Common myeloid progenitor, CD34-positive (primary cell): ENCODE data around the gene ROCK2.

ENCODE experiments used
- CTCF ChIA-PET: fragments of 350-600 bp; sonication (Branson Sonifier 250); formaldehyde crosslinking; loops from one replicate; lab custom pipeline; 2021; ENCODE audit warnings: antibody characterized with exemption; lab: Charles Lee
- POLR2A ChIA-PET: fragments of 350-600 bp; sonication (Branson Sonifier 250); formaldehyde crosslinking; loops from one replicate; lab custom pipeline; 2021; ENCODE audit warnings: antibody characterized with exemption; lab: Charles Lee
- DNase-seq, 3 donors: peaks; one replicate each; pipeline versions ENCODE4 v3.0.0 to v3.0.0-alpha.2; 2013
- H3K27ac ChIP-seq, 2 experiments: 1 replicate in 1 of 2; 2 replicates in 1 of 2; pipeline ENCODE4 v1.7.0; 2013; ENCODE audit warnings: inconsistent platforms in 2 of 2, low read length in 2 of 2, mild to moderate bottlenecking in 2 of 2, low read depth in 1 of 2, moderate library complexity in 1 of 2; ENCODE audit not compliant: severe bottlenecking in 2 of 2, insufficient read depth in 1 of 2, poor library complexity in 1 of 2
- H3K27me3 ChIP-seq, 5 experiments: replicated peaks in 2 of 5; 1 replicate in 3 of 5; 2 replicates in 2 of 5; pipeline versions ENCODE4 v1.6.1 to v1.7.0; 2013; ENCODE audit warnings: low read length in 4 of 5, mild to moderate bottlenecking in 2 of 5, moderate library complexity in 2 of 5, inconsistent platforms in 1 of 5; ENCODE audit not compliant: insufficient read depth in 5 of 5, control insufficient read depth in 4 of 5
- H3K36me3 ChIP-seq, 4 experiments: 1 replicate in 2 of 4; 2 replicates in 2 of 4; pipeline versions ENCODE4 v1.6.1 to v1.7.0; 2013; ENCODE audit warnings: low read length in 3 of 4, control low read depth in 1 of 4, mild to moderate bottlenecking in 1 of 4; ENCODE audit not compliant: control insufficient read depth in 4 of 4, insufficient read depth in 4 of 4
- H3K4me1 ChIP-seq, 4 experiments: 1 replicate in 3 of 4; 2 replicates in 1 of 4; pipeline versions ENCODE4 v1.6.1 to v1.7.1; 2013; ENCODE audit warnings: low read length in 3 of 4, mild to moderate bottlenecking in 3 of 4, control low read depth in 1 of 4, inconsistent platforms in 1 of 4, moderate library complexity in 1 of 4; ENCODE audit not compliant: control insufficient read depth in 4 of 4, insufficient read depth in 4 of 4; ENCODE audit errors: control extremely low read depth in 1 of 4
- H3K4me3 ChIP-seq, 7 experiments: 1 replicate in 4 of 7; 2 replicates in 3 of 7; pipeline versions ENCODE4 v1.5.1 to v1.7.0; 2013; ENCODE audit warnings: mild to moderate bottlenecking in 7 of 7, low read length in 6 of 7, moderate library complexity in 6 of 7, inconsistent platforms in 2 of 7, low read depth in 2 of 7, control low read depth in 1 of 7; ENCODE audit not compliant: insufficient read depth in 4 of 7, control insufficient read depth in 1 of 7; ENCODE audit errors: extremely low read depth in 1 of 7
- H3K9me3 ChIP-seq, 5 experiments: 1 replicate in 4 of 5; 2 replicates in 1 of 5; pipeline versions ENCODE4 v1.6.1 to v1.7.1; 2013; ENCODE audit warnings: low read length in 4 of 5, mild to moderate bottlenecking in 2 of 5, inconsistent platforms in 1 of 5, low read depth in 1 of 5, moderate library complexity in 1 of 5; ENCODE audit not compliant: control insufficient read depth in 4 of 5, insufficient read depth in 2 of 5; ENCODE audit errors: control extremely low read depth in 1 of 5
- WGBS: methylation state at CpG from one replicate; pipeline ENCODE4 v1.1.5; 2013; ENCODE audit not compliant: insufficient coverage; 5-methylcytosine and 5-hydroxymethylcytosine counted together

Gene ROCK2

GRCh38 chr2:11342551-11343367, 1.7 kb downstream of the ROCK2 start:
- Histone ChIP-seq H3K4me1 (peaks cover 11 to 28% (median 21%) of the 10 kb centered on the region in 4 experiments), H3K36me3 (no peaks in the 10 kb centered on the region), H3K9me3 (no peaks in the 10 kb centered on the region), H3K4me3 (peak overlapping the region in 6 of 7 experiments; percentile 76 to 98 (median 92)), H3K27ac (peak overlapping the region in 1 of 2 experiments; percentile 80), H3K27me3 (no peaks in the 10 kb centered on the region)
- 12% methylated on average over 14 of the region's 14 CpGs for WGBS
- CTCF ChIA-PET, result interaction anchor here (1.0 kb wide), 1 partner anchor 208 kb away, joined by 3 read pairs; no protein-coding TSS in a partner anchor
- peak in 2 of 3 donors; percentile 46 to 59 for DNase-seq
- POLR2A ChIA-PET, result no interaction called here

DNA sequence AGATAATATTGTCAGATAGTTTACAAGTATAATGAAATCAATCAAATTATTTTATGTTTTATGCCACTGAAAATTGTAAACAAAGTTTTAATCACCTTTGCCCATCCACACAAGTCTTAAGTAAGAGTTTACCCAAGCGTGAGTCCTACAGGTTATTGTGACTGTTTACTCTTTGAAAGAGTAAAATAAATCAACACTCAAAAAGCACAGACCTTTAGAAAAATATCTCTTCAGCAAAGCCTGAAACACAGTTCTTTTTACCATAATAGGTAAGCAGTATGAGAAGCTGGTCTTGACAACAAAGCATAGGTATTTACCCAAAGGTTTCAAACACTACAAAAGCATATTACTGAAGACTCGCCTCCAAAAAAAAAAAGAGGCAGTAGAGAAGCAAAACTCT, 3.7 kb downstream of the ROCK2 start:
- ChIA-PET POLR2A (no interaction called here), CTCF (no interaction called here)
- 100% methylated on average over 1 of the region's 2 CpGs for WGBS
- Histone ChIP-seq H3K27me3 (no peaks in the 10 kb centered on the region), H3K36me3 (no peaks in the 10 kb centered on the region), H3K27ac (no peak overlapping the region), H3K4me1 (peaks cover 11 to 26% (median 21%) of the 10 kb centered on the region in 4 experiments), H3K9me3 (no peaks in the 10 kb centered on the region), H3K4me3 (no peak overlapping the region)
- no peak for DNase-seq

DNA sequence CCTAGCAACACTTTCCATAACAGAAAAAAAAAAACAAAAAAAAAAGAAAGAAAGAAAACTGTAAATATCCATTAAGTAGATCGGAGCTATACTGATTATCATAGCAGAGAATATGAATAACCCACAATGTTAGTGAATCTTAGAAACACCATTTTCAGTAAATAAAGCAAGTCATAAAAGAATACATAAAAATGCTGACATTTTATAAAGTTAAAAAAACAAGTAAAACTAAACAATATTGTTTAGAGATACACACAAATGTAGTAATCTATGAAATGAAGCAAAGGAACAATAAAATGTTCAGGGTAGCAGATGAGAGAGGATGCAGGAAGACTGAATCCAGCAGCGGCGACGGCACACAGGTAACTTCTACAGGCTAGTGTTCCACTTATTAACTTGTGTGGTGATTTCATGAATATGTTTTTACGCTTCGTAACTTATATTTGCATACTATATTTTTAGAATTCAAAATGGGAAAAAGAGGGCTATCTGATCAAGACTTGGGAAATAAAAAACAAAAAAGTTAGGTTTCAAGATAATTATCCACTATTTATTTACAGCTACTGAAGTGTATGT, 4.8 kb downstream of the ROCK2 start:
- no peak for DNase-seq
- ChIA-PET CTCF (interaction anchor here (1.1 kb wide), 1 partner anchor 34 kb away, joined by 3 read pairs; no protein-coding TSS in a partner anchor), POLR2A (no interaction called here)
- H3K27ac ChIP-seq, result no peak overlapping the region
- WGBS, result 100% methylated on average over 2 of the region's 6 CpGs
- no peaks in the 10 kb centered on the region for H3K36me3 ChIP-seq
- H3K4me1 ChIP-seq, result peaks cover 11 to 20% (median 18%) of the 10 kb centered on the region in 4 experiments
- no peaks in the 10 kb centered on the region for H3K9me3 ChIP-seq
- H3K27me3 ChIP-seq, result no peaks in the 10 kb centered on the region
- H3K4me3 ChIP-seq, result no peak overlapping the region

DNA sequence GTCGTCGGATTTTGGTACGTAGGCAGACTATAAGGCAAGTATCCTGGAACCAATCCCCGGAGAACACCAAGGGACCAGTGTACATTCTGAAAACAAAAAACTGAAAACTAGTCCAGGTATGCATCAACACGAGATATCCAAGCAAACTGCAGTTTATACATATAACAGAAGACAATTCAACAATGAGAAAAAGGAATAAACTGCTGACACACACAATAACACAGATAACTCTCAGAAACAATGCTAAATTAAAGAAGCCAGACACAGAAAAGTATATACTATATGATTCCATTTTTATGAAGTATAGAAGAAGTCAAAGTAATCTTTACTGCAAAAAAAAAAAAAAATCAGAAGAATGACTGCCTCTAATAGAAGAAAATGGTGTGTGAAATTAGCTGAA, 5.9 kb downstream of the ROCK2 start:
- Histone ChIP-seq H3K36me3 (no peaks in the 10 kb centered on the region), H3K27ac (no peak overlapping the region), H3K4me3 (no peak overlapping the region), H3K27me3 (no peaks in the 10 kb centered on the region), H3K4me1 (peaks cover 11 to 18% (median 16%) of the 10 kb centered on the region in 4 experiments), H3K9me3 (no peaks in the 10 kb centered on the region)
- WGBS, result no CpG with 5 or more reads among the region's 5 CpGs
- POLR2A ChIA-PET, result interaction anchor here (0.7 kb wide), 1 partner anchor 17 kb away, joined by 3 read pairs; no protein-coding TSS in a partner anchor
- CTCF ChIA-PET, result no interaction called here
- no peak for DNase-seq

- H3K9me3 ChIP-seq, result no peaks in the 10 kb centered on the region
- no peak for DNase-seq
- H3K4me3 ChIP-seq, result no peak overlapping the region
- H3K27ac ChIP-seq, result no peak overlapping the region
- H3K36me3 ChIP-seq, result no peaks in the 10 kb centered on the region
- H3K27me3 ChIP-seq, result no peaks in the 10 kb centered on the region
- POLR2A ChIA-PET, result no interaction called here
- CTCF ChIA-PET, result no interaction called here
- peaks cover 6 to 12% (median 10%) of the 10 kb centered on the region in 4 experiments for H3K4me1 ChIP-seq
- 100% methylated on average over 1 of the region's 2 CpGs for WGBS
Measured at GRCh38 chr2:11337909-11338308, 6.5 kb downstream of the ROCK2 start.

DNA sequence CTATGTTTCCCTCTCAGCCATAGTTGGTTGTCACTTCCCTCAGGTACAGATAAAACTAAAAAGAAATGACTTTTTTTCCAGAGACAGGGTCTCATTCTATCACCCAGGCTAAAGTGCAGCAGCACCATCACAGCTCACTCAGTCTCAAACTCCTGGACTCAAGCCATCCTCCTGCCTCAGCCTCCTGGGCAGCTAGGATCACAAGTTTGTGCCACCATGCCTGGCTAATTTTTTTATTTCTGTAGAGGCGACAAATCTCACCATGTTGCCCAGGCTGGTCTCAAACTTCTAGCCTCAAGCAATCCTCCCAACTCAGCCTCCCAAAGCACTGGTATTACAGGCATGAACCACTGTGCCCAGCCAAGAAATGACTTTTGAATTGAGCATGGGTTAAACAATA, 8.2 kb downstream of the ROCK2 start:
- 100% methylated on average over 1 of the region's 1 CpG for WGBS
- H3K9me3 ChIP-seq, result peaks cover 0 to 3% (median 0%) of the 10 kb centered on the region in 5 experiments
- ChIA-PET CTCF (no interaction called here), POLR2A (no interaction called here)
- H3K27ac ChIP-seq, result no peak overlapping the region
- no peaks in the 10 kb centered on the region for H3K27me3 ChIP-seq
- H3K36me3 ChIP-seq, result no peaks in the 10 kb centered on the region
- no peaks in the 10 kb centered on the region for H3K4me1 ChIP-seq
- H3K4me3 ChIP-seq, result no peak overlapping the region
- no peak for DNase-seq
